ENCODE results near the gene L1TD1. TPM values are rescaled to one million over a fixed set of nuclear protein-coding genes. Genes with fewer than 3 reads are reported as not detected.
"Not testable (repeated sequence)": the region's sequence is repeated elsewhere in the genome, so short reads cannot be mapped to it uniquely, and the experiment has no call there.

L1TD1 gene
- polyA plus RNA-seq, 1 donor, result 5.2 TPM

DNA sequence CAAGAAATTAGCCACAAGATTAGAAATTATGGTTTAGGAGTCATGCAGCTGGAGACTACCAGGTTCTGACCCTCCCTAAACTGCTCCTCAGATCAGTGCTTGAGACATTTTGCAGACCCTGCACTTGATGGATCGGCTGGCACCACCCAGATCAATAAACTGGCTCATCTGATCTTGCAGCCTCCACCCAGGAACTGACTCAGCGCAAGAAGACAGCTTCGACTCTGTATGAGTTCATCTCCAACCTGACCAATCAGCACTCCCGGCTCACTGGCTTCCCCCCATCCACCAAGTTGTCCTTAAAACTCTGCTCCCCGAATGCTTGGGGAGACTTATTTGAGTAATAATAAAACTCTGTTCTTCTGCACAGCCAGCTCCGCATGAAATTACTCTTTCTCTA lies 40.0 kb downstream of the L1TD1 start:
- no peak for DNase-seq

- no peak for DNase-seq
Measured at GRCh38 chr1:62235576-62235975, 40.9 kb downstream of the L1TD1 start.

GRCh38 chr1:62237361-62237760 lies 42.7 kb downstream of the L1TD1 start:
- no peak for DNase-seq

DNA sequence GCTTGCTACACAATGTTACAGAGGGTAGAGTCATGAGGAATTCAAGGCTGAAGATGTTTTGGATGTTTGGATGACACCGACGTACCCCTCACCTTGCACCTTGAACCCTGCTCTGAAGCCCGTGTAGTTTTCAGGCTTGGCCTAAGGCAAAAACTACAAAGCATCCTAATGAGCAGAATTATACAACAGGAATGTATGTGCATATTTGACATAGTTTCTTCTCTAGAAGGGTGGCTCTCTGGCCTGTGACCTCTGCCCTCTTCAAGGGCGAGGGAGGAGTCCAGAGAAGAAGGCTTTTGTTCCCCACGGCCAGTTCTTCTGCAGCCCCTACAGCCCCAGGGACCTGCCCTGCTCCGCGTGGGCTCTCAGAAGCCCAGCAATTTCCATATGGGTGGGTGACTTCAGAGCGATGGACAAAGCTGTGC lies 43.3 kb downstream of the L1TD1 start:
- DNase-seq, result no peak

GRCh38 chr1:62238507-62238906 lies 43.9 kb downstream of the L1TD1 start:
- no peak for DNase-seq

DNA sequence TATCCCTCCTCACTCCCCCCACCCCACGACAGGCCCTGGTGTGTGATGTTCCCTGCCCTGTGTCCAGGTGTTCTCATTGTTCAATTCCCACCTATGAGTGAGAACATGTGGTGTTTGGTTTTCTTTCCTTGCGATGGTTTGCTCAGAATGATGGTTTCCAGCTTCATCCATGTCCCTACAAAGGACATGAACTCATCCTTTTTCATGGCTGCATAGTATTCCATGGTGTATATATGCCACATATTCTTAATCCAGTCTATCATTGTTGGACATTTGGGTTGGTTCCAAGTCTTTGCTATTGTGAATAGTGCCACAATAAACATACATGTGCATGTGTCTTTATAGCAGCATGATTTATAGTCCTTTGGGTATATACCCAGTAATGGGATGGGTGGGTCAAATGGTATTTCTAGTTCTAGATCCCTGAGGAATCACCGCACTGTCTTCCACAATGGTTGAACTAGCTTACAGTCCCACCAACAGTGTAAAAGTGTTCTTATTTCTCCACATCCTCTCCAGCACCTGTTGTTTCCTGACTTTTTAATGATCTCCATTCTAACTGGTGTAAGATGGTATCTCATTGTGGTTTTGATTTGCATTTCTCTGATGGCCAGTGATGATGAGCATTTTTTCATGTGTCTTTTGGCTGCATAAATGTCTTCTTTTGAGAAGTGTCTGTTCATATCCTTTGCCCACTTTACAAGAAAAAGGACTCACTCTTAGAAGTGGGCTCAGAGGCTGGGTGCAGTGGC lies 45.2 kb downstream of the L1TD1 start:
- DNase-seq, result not testable (repeated sequence)

GRCh38 chr1:62240651-62241370 lies 46.2 kb downstream of the L1TD1 start:
- no peak for DNase-seq

DNA sequence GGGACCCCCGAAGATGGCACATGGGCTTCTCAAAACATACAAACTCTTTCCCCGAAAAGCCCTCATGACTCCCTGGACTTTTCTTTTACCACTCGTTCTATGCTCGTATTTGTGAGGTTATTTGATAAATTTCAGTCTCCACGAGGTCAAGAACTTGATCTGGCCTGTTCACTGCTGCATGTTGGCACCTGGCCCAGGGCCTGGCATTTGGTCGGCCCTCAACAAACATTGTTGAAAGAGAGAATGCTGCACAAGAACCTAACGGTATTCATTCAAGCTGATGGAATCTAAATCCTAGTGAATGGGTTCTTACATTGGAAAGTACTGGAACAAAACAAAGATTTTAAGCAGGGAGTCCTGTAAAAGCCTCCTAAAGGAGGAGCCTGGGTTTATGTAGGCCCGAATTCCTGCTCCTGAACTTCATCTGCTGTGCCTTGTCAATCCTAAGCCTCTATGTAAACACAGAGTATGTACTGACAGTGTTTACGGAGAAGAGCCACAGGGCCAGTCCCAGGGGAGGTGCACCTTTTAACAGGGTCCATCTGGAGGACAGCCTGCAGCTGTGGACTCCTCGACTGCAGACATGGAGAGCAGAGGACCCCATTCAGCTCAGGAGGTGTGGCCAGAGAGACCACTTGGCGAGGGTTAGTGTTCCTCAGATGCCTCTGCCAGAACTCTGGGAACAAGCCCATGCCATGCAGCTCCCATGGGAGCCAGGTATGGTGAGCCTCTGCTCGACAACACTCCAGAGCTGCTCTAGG lies 46.9 kb downstream of the L1TD1 start:
- DNase-seq, result no peak

- DNase-seq, result not testable (repeated sequence)
Measured at GRCh38 chr1:62244380-62244779, 49.7 kb downstream of the L1TD1 start.

- DNase-seq, result no peak
Measured at GRCh38 chr1:62245201-62245600, 50.6 kb downstream of the L1TD1 start.

- DNase-seq, result no peak
Measured at GRCh38 chr1:62247391-62248168, 52.9 kb downstream of the L1TD1 start.

DNA sequence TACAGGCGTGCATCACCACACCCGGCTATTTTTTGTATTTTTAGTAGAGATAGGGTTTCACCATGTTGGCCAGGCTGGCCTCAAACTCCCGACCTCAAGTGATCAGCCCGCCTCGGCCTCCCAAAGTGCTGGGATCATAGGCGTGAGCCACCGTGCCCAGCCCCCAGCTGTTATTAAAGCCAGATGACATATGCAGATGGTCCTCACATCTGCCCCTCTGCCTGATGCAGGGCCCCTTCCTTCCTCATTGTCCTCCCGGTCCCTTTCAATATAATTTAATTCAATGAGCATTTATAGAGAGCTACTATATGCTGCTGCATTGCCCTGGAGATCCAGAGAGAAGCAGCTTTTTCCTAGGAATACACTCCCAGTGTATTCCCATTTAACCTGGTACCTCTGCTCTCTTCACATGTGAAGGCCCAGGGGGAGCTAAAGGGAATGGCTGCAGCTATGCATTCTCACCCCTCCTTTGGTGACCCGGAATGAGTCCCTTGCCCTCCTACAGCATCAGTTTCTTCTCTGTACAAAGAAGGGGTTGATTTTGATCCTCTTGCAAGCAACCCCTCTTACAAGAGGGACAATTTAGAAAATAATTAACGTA lies 55.6 kb downstream of the L1TD1 start:
- no peak for DNase-seq

DNA sequence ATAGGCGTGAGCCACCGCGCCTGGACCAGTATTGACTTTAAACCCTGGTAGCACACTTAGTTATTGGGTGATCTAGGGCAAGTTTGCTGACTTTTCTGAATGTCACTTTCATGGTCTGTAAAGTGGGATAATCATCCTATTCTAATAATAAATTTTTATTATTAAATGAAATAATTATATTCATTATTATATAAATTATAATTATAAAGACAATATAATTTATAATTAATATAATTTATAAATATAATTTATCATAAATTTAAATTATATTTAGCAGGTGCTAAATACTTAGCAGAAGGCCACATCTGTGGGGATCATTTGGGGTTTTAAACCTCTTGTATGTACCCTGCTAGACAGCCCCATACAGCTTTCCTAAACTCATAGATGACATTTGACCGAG lies 64.9 kb downstream of the L1TD1 start:
- DNase-seq, result no peak

- DNase-seq, result no peak
Measured at GRCh38 chr1:62260688-62261087, 66.0 kb downstream of the L1TD1 start.

Other genes starting within 250 kb of the L1TD1 start
- gene KANK4, start 124.6 kb downstream of the L1TD1 start, polyA plus RNA-seq (ENCODE audit: insufficient read length), result 23.4 TPM
- 89.3 TPM for gene USP1, start 242.2 kb downstream of the L1TD1 start, polyA plus RNA-seq (ENCODE audit: insufficient read length)